PFSK-1 (cell line): ENCODE data around the gene ADAMTS14.

Experiments
- FOXP2 ChIP-seq: optimal IDR thresholded peaks from 2 replicates; pipeline ENCODE3; 2011; ENCODE audit warnings: borderline replicate concordance, control low read depth, inconsistent platforms; ENCODE audit not compliant: insufficient read depth; ENCODE audit errors: extremely low read length, extremely low read depth
- POLR2AphosphoS5 ChIP-seq: IDR thresholded peaks from 2 replicates; pipeline ENCODE4 v1.6.1; 2012; ENCODE audit warnings: low read depth, mild to moderate bottlenecking, control low read depth, low read length, moderate library complexity
- SIN3A ChIP-seq: IDR thresholded peaks from 2 replicates; pipeline ENCODE4 v1.6.1; 2012; ENCODE audit warnings: mild to moderate bottlenecking, low read length, moderate library complexity, borderline replicate concordance; ENCODE audit not compliant: insufficient read depth
- TAF1 ChIP-seq: IDR thresholded peaks from 2 replicates; pipeline ENCODE4 v1.6.1; 2012; ENCODE audit warnings: low read length, control low read depth, borderline replicate concordance; ENCODE audit not compliant: insufficient read depth
- TF ChIP-seq, protein P1 (sequence below), 2 experiments: IDR thresholded peaks; 2 replicates each; pipeline versions ENCODE4 v1.6.1 to v1.8.0; 2011 to 2012; ENCODE audit warnings: low read depth in 2 of 2, low read length in 2 of 2, control low read depth in 1 of 2, inconsistent platforms in 1 of 2, mild to moderate bottlenecking in 1 of 2, moderate library complexity in 1 of 2; ENCODE audit not compliant: insufficient read depth in 1 of 2

The ADAMTS14 gene

DNA sequence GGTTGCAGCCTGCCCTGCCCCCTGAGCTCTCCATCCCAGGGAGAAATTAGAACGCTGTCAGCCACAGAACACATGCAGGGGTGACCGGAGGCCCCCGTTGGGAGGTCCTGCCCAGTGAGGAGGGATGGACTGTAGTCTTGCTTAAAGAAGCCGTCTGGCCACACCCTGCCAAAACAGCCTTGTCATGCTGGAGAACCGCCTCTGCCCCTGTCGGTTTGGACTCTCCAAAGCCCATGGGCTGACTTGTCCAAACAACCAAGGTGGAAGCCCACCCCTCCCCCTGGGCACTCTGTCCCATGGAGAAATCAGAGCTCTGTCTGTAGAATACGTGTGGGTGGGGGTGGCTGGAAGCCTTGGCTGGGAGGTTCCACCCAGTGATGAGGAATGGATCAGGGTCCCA lies 125.5 kb downstream of the ADAMTS14 start:
- TF ChIP-seq TAF1 (no peak), SIN3A (no peak), POLR2AphosphoS5 (no peak), FOXP2 (no peak)
- TF ChIP-seq, protein P1, sequence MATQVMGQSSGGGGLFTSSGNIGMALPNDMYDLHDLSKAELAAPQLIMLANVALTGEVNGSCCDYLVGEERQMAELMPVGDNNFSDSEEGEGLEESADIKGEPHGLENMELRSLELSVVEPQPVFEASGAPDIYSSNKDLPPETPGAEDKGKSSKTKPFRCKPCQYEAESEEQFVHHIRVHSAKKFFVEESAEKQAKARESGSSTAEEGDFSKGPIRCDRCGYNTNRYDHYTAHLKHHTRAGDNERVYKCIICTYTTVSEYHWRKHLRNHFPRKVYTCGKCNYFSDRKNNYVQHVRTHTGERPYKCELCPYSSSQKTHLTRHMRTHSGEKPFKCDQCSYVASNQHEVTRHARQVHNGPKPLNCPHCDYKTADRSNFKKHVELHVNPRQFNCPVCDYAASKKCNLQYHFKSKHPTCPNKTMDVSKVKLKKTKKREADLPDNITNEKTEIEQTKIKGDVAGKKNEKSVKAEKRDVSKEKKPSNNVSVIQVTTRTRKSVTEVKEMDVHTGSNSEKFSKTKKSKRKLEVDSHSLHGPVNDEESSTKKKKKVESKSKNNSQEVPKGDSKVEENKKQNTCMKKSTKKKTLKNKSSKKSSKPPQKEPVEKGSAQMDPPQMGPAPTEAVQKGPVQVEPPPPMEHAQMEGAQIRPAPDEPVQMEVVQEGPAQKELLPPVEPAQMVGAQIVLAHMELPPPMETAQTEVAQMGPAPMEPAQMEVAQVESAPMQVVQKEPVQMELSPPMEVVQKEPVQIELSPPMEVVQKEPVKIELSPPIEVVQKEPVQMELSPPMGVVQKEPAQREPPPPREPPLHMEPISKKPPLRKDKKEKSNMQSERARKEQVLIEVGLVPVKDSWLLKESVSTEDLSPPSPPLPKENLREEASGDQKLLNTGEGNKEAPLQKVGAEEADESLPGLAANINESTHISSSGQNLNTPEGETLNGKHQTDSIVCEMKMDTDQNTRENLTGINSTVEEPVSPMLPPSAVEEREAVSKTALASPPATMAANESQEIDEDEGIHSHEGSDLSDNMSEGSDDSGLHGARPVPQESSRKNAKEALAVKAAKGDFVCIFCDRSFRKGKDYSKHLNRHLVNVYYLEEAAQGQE (IDR thresholded peaks at IDR 0.05; ENCODE audit: insufficient read depth in 1 of 2, low read depth in 2 of 2, low read length in 2 of 2), result no peak

GRCh38 chr10:70799124-70799523 lies 126.8 kb downstream of the ADAMTS14 start:
- no peak for TF ChIP-seq SIN3A
- TF ChIP-seq, protein P1 (IDR thresholded peaks at IDR 0.05; ENCODE audit: insufficient read depth in 1 of 2, low read depth in 2 of 2, low read length in 2 of 2), result no peak
- no peak for TF ChIP-seq FOXP2
- TF ChIP-seq POLR2AphosphoS5, result no peak
- TF ChIP-seq TAF1, result no peak

GRCh38 chr10:70801854-70802253 lies 129.5 kb downstream of the ADAMTS14 start:
- no peak for TF ChIP-seq SIN3A
- no peak for TF ChIP-seq TAF1
- TF ChIP-seq FOXP2, result no peak
- TF ChIP-seq POLR2AphosphoS5, result no peak
- TF ChIP-seq, protein P1 (IDR thresholded peaks at IDR 0.05; ENCODE audit: insufficient read depth in 1 of 2, low read depth in 2 of 2, low read length in 2 of 2), result no peak

GRCh38 chr10:70803775-70804420 lies 131.6 kb downstream of the ADAMTS14 start:
- no peak for TF ChIP-seq POLR2AphosphoS5
- no peak for TF ChIP-seq TAF1
- TF ChIP-seq, protein P1 (IDR thresholded peaks at IDR 0.05; ENCODE audit: insufficient read depth in 1 of 2, low read depth in 2 of 2, low read length in 2 of 2), result no peak
- TF ChIP-seq FOXP2, result no peak
- TF ChIP-seq SIN3A, result no peak

GRCh38 chr10:70804421-70804808 lies 132.1 kb downstream of the ADAMTS14 start:
- TF ChIP-seq TAF1 (no peak), FOXP2 (no peak), POLR2AphosphoS5 (no peak), SIN3A (no peak)
- TF ChIP-seq, protein P1 (IDR thresholded peaks at IDR 0.05; ENCODE audit: insufficient read depth in 1 of 2, low read depth in 2 of 2, low read length in 2 of 2), result no peak
